ENCODE measurements around the gene SMAD6. TPM values are rescaled to one million over a fixed set of nuclear protein-coding genes. Genes with fewer than 3 reads are reported as not detected.

The SMAD6 gene
- total RNA-seq, 1 donor from 2014 or later = 20.3 TPM

GRCh38 chr15:66654739-66655375, 47.2 kb upstream of the SMAD6 start:
- intact Hi-C loops (cut with micrococcal nuclease) = no loop called here

GRCh38 chr15:66655511-66655910, 46.5 kb upstream of the SMAD6 start:
- DNase-seq = no peak
- Histone ChIP-seq H3K36me3 (no peaks in the 10 kb centered on the region), H3K9me3 (replicated peaks) (no peaks in the 10 kb centered on the region), H3K27ac (replicated peaks) (peak overlapping the region; percentile 75), H3K4me1 (peaks cover 35% of the 10 kb centered on the region), H3K27me3 (ENCODE audit: low read depth) (no peaks in the 10 kb centered on the region), H3K4me3 (peak overlapping the region; percentile 60)
- no peak for TF ChIP-seq CTCF (IDR thresholded peaks at IDR 0.05; ENCODE audit: borderline replicate concordance)
- intact Hi-C loops (cut with micrococcal nuclease) = no loop called here

More at GRCh38 chr15:66654739-66655375, 47.2 kb upstream of the SMAD6 start:
- DNase-seq = peak; percentile 45
- Histone ChIP-seq H3K4me3 (peak overlapping the region; percentile 60), H3K9me3 (replicated peaks) (no peaks in the 10 kb centered on the region), H3K27me3 (ENCODE audit: low read depth) (no peaks in the 10 kb centered on the region), H3K27ac (replicated peaks) (peak overlapping the region; percentile 75), H3K36me3 (no peaks in the 10 kb centered on the region), H3K4me1 (peaks cover 41% of the 10 kb centered on the region)
- TF ChIP-seq CTCF (IDR thresholded peaks at IDR 0.05; ENCODE audit: borderline replicate concordance) = no peak

GRCh38 chr15:66655997-66656396, 46.0 kb upstream of the SMAD6 start:
- peak overlapping the region; percentile 60 for H3K4me3 ChIP-seq
- no peaks in the 10 kb centered on the region for H3K9me3 ChIP-seq (replicated peaks)
- DNase-seq = no peak
- H3K27ac ChIP-seq (replicated peaks) = peak overlapping the region; percentile 75
- no peaks in the 10 kb centered on the region for H3K36me3 ChIP-seq
- intact Hi-C loops (cut with micrococcal nuclease) = no loop called here
- peaks cover 38% of the 10 kb centered on the region for H3K4me1 ChIP-seq
- no peak for TF ChIP-seq CTCF (IDR thresholded peaks at IDR 0.05; ENCODE audit: borderline replicate concordance)
- H3K27me3 ChIP-seq (ENCODE audit: low read depth) = no peaks in the 10 kb centered on the region

- Histone ChIP-seq H3K36me3 (no peaks in the 10 kb centered on the region), H3K4me3 (no peak overlapping the region), H3K4me1 (peaks cover 49% of the 10 kb centered on the region), H3K27ac (replicated peaks) (peak overlapping the region; percentile 75), H3K9me3 (replicated peaks) (no peaks in the 10 kb centered on the region), H3K27me3 (ENCODE audit: low read depth) (no peaks in the 10 kb centered on the region)
- DNase-seq = no peak
- intact Hi-C loops (cut with micrococcal nuclease) = no loop called here
- TF ChIP-seq CTCF (IDR thresholded peaks at IDR 0.05; ENCODE audit: borderline replicate concordance) = no peak
Measured at GRCh38 chr15:66657185-66658020, 44.6 kb upstream of the SMAD6 start.

- Histone ChIP-seq H3K27ac (replicated peaks) (peak overlapping the region; percentile 75), H3K36me3 (no peaks in the 10 kb centered on the region), H3K9me3 (replicated peaks) (no peaks in the 10 kb centered on the region), H3K4me1 (peaks cover 49% of the 10 kb centered on the region), H3K27me3 (ENCODE audit: low read depth) (no peaks in the 10 kb centered on the region), H3K4me3 (no peak overlapping the region)
- TF ChIP-seq CTCF (IDR thresholded peaks at IDR 0.05; ENCODE audit: borderline replicate concordance) = no peak
- DNase-seq = no peak
- intact Hi-C loops (cut with micrococcal nuclease) = no loop called here
Measured at GRCh38 chr15:66658044-66658443, 44.0 kb upstream of the SMAD6 start.
